Measurements from ENCODE around the gene ABTB2.

- no peak for TF ChIP-seq POLR2AphosphoS5 (IDR thresholded peaks at IDR 0.05; ENCODE audit: low read length)
- no peak for TF ChIP-seq ZBTB40 (IDR thresholded peaks at IDR 0.05; ENCODE audit: borderline replicate concordance)
- TF ChIP-seq KDM1A (IDR thresholded peaks at IDR 0.05; ENCODE audit: borderline replicate concordance), result no peak
- TF ChIP-seq, protein P1, sequence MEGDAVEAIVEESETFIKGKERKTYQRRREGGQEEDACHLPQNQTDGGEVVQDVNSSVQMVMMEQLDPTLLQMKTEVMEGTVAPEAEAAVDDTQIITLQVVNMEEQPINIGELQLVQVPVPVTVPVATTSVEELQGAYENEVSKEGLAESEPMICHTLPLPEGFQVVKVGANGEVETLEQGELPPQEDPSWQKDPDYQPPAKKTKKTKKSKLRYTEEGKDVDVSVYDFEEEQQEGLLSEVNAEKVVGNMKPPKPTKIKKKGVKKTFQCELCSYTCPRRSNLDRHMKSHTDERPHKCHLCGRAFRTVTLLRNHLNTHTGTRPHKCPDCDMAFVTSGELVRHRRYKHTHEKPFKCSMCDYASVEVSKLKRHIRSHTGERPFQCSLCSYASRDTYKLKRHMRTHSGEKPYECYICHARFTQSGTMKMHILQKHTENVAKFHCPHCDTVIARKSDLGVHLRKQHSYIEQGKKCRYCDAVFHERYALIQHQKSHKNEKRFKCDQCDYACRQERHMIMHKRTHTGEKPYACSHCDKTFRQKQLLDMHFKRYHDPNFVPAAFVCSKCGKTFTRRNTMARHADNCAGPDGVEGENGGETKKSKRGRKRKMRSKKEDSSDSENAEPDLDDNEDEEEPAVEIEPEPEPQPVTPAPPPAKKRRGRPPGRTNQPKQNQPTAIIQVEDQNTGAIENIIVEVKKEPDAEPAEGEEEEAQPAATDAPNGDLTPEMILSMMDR (IDR thresholded peaks at IDR 0.05 in 2 of 3, conservative IDR thresholded peaks at IDR 0.05 in 1 of 3; ENCODE audit: control insufficient read depth in 2 of 3, extremely low read depth in 1 of 3, insufficient read depth in 1 of 3, low read depth in 3 of 3, low read length in 3 of 3), result no peak
- no peak for TF ChIP-seq CHD4 (IDR thresholded peaks at IDR 0.05)
- TF ChIP-seq POLR2A (IDR thresholded peaks at IDR 0.05; ENCODE audit: low read depth, low read length), result no peak
- no peak for TF ChIP-seq SMAD1 (IDR thresholded peaks at IDR 0.05; ENCODE audit: low read depth, partially characterized antibody)
- TF ChIP-seq MTA2 (IDR thresholded peaks at IDR 0.05; ENCODE audit: low read depth), result no peak
Observed at GRCh38 chr11:34260072-34260575, 97.7 kb downstream of the ABTB2 start.
